Measurements from ENCODE around the gene IL18RAP. TPM values are rescaled to one million over a fixed set of nuclear protein-coding genes. Genes with fewer than 3 reads are reported as not detected.

The IL18RAP gene
- total and polyA plus RNA-seq, 4 donors, result 1.00 to 34.0 (median 7.5) TPM

DNA sequence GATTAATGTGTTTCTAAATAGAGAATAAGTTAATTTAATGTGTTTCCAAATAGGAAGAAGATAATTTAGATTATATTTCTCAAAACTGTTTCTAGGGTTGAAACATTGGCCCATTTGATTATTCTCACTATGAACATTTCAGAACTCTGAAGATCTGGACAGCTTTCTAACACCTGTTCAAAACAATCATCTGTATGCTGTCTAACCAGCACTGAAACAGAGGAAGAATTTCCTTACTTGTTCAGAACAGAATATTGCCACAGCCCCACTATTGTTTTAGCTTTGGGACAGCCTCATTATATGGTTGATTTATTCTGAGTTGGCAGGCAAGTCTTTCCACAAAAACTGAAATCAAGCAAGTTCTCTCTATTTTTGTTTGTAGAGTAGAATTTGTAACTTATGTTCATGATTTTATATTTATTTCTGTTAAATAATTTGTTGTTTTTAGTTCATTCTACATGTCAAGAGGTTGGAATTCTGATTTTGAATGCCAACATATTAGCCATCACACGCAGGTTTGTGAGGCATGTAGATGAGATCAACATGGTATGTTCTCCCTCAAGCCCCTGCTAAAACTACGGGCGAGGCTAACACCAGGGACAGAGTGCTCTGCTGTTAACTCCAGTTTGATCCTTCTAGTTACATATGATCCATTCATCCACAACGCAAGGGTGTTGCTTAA lies 11.2 kb downstream of the IL18RAP start:
- no peaks in the 10 kb centered on the region for H3K36me3 ChIP-seq (ENCODE audit: control insufficient read depth in 4 of 4, insufficient read depth in 4 of 4, low read length in 4 of 4)
- ATAC-seq (ENCODE audit: insufficient read depth, low FRiP score) (no peak), DNase-seq (no peak)
- no peak overlapping the region for H3K9ac ChIP-seq (ENCODE audit: insufficient read depth in 1 of 2, low read length in 2 of 2)
- TF ChIP-seq, protein P1, sequence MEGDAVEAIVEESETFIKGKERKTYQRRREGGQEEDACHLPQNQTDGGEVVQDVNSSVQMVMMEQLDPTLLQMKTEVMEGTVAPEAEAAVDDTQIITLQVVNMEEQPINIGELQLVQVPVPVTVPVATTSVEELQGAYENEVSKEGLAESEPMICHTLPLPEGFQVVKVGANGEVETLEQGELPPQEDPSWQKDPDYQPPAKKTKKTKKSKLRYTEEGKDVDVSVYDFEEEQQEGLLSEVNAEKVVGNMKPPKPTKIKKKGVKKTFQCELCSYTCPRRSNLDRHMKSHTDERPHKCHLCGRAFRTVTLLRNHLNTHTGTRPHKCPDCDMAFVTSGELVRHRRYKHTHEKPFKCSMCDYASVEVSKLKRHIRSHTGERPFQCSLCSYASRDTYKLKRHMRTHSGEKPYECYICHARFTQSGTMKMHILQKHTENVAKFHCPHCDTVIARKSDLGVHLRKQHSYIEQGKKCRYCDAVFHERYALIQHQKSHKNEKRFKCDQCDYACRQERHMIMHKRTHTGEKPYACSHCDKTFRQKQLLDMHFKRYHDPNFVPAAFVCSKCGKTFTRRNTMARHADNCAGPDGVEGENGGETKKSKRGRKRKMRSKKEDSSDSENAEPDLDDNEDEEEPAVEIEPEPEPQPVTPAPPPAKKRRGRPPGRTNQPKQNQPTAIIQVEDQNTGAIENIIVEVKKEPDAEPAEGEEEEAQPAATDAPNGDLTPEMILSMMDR (IDR thresholded peaks at IDR 0.05; ENCODE audit: control extremely low read depth, extremely low read depth), result no peak
- no peak overlapping the region for H3K27ac ChIP-seq (ENCODE audit: low read depth in 1 of 2, low read length in 1 of 2)
- 93 to 97% methylated on average over 4 of the region's 4 CpGs for WGBS, 2 donors
- no peak overlapping the region for H3K4me3 ChIP-seq
- peaks cover 0 to 2% (median 0%) of the 10 kb centered on the region in 5 donors for H3K4me1 ChIP-seq (ENCODE audit: control insufficient read depth in 5 of 5, insufficient read depth in 5 of 5, low read length in 5 of 5)
- no peaks in the 10 kb centered on the region for H3K9me3 ChIP-seq (ENCODE audit: control insufficient read depth in 4 of 4, insufficient read depth in 3 of 4, low read length in 3 of 4)
- H3K27me3 ChIP-seq (ENCODE audit: control insufficient read depth in 3 of 3, insufficient read depth in 3 of 3, low read length in 2 of 3), result no peaks in the 10 kb centered on the region

DNA sequence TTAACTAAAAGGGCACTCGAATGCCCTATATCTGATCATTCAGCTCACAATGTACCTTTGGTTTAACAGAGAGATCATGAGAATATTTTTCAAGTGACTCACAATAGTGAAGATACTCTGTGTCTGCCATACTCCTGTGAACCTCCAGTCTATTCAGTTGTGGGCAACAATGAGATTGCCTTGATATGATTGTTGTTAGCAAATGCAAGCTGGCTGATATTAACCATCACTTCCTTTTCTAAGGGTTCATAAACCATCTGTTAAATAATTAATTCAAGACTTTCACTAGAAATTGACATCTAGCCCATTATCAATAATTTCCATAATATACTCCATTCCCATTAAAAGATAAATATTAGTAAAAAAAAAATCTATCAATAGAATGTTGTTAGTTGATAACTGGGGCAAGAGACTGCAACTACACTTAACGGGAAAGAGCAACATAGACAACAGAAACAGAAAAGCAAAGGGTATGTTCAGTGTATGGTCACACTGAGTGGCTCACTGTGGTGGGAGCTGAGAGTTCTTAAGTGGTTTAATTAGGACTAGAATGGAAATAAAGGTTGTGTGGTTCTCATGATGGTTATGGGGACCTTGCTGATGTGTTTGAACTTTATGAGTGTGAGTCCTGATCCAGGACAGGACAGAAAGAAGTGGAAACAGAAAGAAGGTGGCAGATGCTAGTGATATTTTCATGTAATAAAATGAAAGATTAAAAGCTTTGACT lies 11.9 kb downstream of the IL18RAP start:
- TF ChIP-seq, protein P1 (IDR thresholded peaks at IDR 0.05; ENCODE audit: control extremely low read depth, extremely low read depth), result no peak
- WGBS, 2 donors, result 87 to 100% methylated on average over 2 of the region's 2 CpGs
- Histone ChIP-seq H3K27me3 (ENCODE audit: control insufficient read depth in 3 of 3, insufficient read depth in 3 of 3, low read length in 2 of 3) (no peaks in the 10 kb centered on the region), H3K36me3 (ENCODE audit: control insufficient read depth in 4 of 4, insufficient read depth in 4 of 4, low read length in 4 of 4) (no peaks in the 10 kb centered on the region), H3K4me3 (no peak overlapping the region), H3K9ac (ENCODE audit: insufficient read depth in 1 of 2, low read length in 2 of 2) (no peak overlapping the region), H3K4me1 (ENCODE audit: control insufficient read depth in 5 of 5, insufficient read depth in 5 of 5, low read length in 5 of 5) (peaks cover 0 to 2% (median 0%) of the 10 kb centered on the region in 5 donors), H3K27ac (ENCODE audit: low read depth in 1 of 2, low read length in 1 of 2) (no peak overlapping the region), H3K9me3 (ENCODE audit: control insufficient read depth in 4 of 4, insufficient read depth in 3 of 4, low read length in 3 of 4) (no peaks in the 10 kb centered on the region)
- ATAC-seq (ENCODE audit: insufficient read depth, low FRiP score) (no peak), DNase-seq (no peak)

DNA sequence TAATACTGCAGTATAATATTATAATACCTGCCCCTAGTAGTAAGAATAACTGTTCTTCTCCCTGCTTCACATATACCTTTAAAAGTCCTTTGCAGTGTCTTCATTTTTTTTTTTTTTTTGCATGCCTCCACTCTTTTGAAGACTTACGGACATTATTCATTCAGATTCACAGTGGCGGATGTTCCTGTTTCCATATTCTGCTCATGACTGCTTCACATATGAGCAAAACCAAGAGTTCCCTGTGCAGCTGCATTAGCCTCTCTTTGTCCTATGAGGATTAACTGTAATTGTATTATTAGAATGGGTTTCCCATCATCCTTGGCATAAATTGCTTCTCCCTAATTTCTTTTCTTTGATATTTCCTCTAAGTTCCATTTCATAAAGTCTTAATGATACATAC lies 12.8 kb downstream of the IL18RAP start:
- H3K4me1 ChIP-seq (ENCODE audit: control insufficient read depth in 5 of 5, insufficient read depth in 5 of 5, low read length in 5 of 5), result peaks cover 0 to 2% (median 0%) of the 10 kb centered on the region in 5 donors
- H3K9ac ChIP-seq (ENCODE audit: insufficient read depth in 1 of 2, low read length in 2 of 2), result no peak overlapping the region
- TF ChIP-seq, protein P1 (IDR thresholded peaks at IDR 0.05; ENCODE audit: control extremely low read depth, extremely low read depth), result no peak
- no peaks in the 10 kb centered on the region for H3K9me3 ChIP-seq (ENCODE audit: control insufficient read depth in 4 of 4, insufficient read depth in 3 of 4, low read length in 3 of 4)
- H3K36me3 ChIP-seq (ENCODE audit: control insufficient read depth in 4 of 4, insufficient read depth in 4 of 4, low read length in 4 of 4), result no peaks in the 10 kb centered on the region
- ATAC-seq (ENCODE audit: insufficient read depth, low FRiP score) (no peak), DNase-seq (no peak)
- no peak overlapping the region for H3K4me3 ChIP-seq
- 77 to 82% methylated on average over 2 of the region's 2 CpGs for WGBS, 2 donors
- H3K27ac ChIP-seq (ENCODE audit: low read depth in 1 of 2, low read length in 1 of 2), result no peak overlapping the region
- no peaks in the 10 kb centered on the region for H3K27me3 ChIP-seq (ENCODE audit: control insufficient read depth in 3 of 3, insufficient read depth in 3 of 3, low read length in 2 of 3)
